HepG2 (cell line): ENCODE measurements around the gene TSPAN9. TPM values are rescaled to one million over a fixed set of nuclear protein-coding genes. Genes with fewer than 3 reads are reported as not detected.

Source experiments
- ARNT2 ChIP-seq: sonication (generic); formaldehyde crosslinking; IDR thresholded peaks from 2 replicates; pipeline ENCODE4 v1.8.0; 2022; ENCODE audit warnings: mild to moderate bottlenecking, low read depth, missing genetic modification reagents, moderate library complexity
- ATF5 ChIP-seq: sonication (generic); formaldehyde crosslinking; IDR thresholded peaks from 2 replicates; pipeline ENCODE4 v1.4.0; 2020; ENCODE audit warnings: mild to moderate bottlenecking, low read depth, missing genetic modification reagents
- CTCF ChIP-seq: sonication (generic); formaldehyde crosslinking; IDR thresholded peaks from 2 replicates; pipeline ENCODE4 v1.5.0; 2020; ENCODE audit warnings: mild to moderate bottlenecking, missing genetic modification reagents, moderate library complexity
- HOMEZ ChIP-seq: IDR thresholded peaks from 2 replicates; pipeline ENCODE4 v1.6.1; 2016; ENCODE audit warnings: low read depth
- IRF1 ChIP-seq: sonication (generic); formaldehyde crosslinking; IDR thresholded peaks from 2 replicates; pipeline ENCODE4 v1.4.0; 2020; ENCODE audit warnings: low read depth, mild to moderate bottlenecking, missing genetic modification reagents
- MAX ChIP-seq: IDR thresholded peaks from 2 replicates; pipeline ENCODE4 v1.6.1; 2012; ENCODE audit warnings: inconsistent platforms
- PRDM4 ChIP-seq: sonication (generic); formaldehyde crosslinking; IDR thresholded peaks from 2 replicates; pipeline ENCODE4 v1.9.0; 2021; ENCODE audit warnings: missing genetic modification reagents, borderline replicate concordance
- STAG1 ChIP-seq: sonication (generic); formaldehyde crosslinking; IDR thresholded peaks from 2 replicates; pipeline ENCODE4 v1.4.0; 2020; ENCODE audit warnings: missing genetic modification reagents
- ZBTB10 ChIP-seq: sonication (generic); formaldehyde crosslinking; IDR thresholded peaks from 2 replicates; pipeline ENCODE4 v1.4.0; 2020; ENCODE audit warnings: missing genetic modification reagents, borderline replicate concordance
- ZGPAT ChIP-seq: IDR thresholded peaks from 2 replicates; pipeline ENCODE4 v1.6.1; 2016; ENCODE audit warnings: mild to moderate bottlenecking
- ZNF276 ChIP-seq: sonication (generic); formaldehyde crosslinking; IDR thresholded peaks from 2 replicates; pipeline ENCODE4 v1.4.0; 2020; ENCODE audit warnings: mild to moderate bottlenecking, low read depth, missing genetic modification reagents
- ZNF30 ChIP-seq: sonication (generic); formaldehyde crosslinking; IDR thresholded peaks from 2 replicates; pipeline ENCODE4 v1.5.0; 2020; ENCODE audit warnings: mild to moderate bottlenecking, missing genetic modification reagents
- ZNF556 ChIP-seq: sonication (generic); formaldehyde crosslinking; IDR thresholded peaks from 2 replicates; pipeline ENCODE4 v1.4.0; 2020; ENCODE audit warnings: mild to moderate bottlenecking, missing genetic modification reagents, borderline replicate concordance
- polyA plus RNA-seq, 8 experiments: library from polyadenylated mRNA; depleted of rRNA in 3 of 8; stranded (reverse) in 7 of 8; unstranded in 1 of 8; fragments of >200 nt; fragmentation: Illumina TruSeq in 4 of 8; extraction: Trizol in 4 of 8; gene quantifications; 2 replicates each; pipeline versions ENCODE4 v1.2.1 to v1.2.3, GENCODE V29; 2011 to 2016; ENCODE audit warnings: low read depth in 4 of 8, missing spikeins in 1 of 8, mixed read lengths in 1 of 8; ENCODE audit not compliant: insufficient read depth in 1 of 8
- total RNA-seq, 5 experiments: library from RNA; depleted of rRNA; stranded (reverse); fragments of >200 nt; fragmentation: Illumina TruSeq; extraction: Trizol; gene quantifications; 2 replicates each; pipeline ENCODE4 v1.2.3, GENCODE V29; 2016; ENCODE audit warnings: low read depth in 1 of 5

The TSPAN9 gene
- total and polyA plus RNA-seq, 2 of the 13 experiments (the other 11 are each of a cell fraction or from before 2014, with no cell fraction given) = 18.1 to 42.3 TPM

GRCh38 chr12:3303410-3304136, 226.4 kb downstream of the TSPAN9 start (continued):
- TF ChIP-seq ZGPAT (CRISPR knock-in tag) (0 out of 2 replicates have a peak, but pooled peaks have one; percentile 11), PRDM4 (CRISPR knock-in tag) (no peak), ARNT2 (CRISPR knock-in tag) (no peak), ZNF556 (CRISPR knock-in tag) (no peak), MAX (no peak), ZNF276 (CRISPR knock-in tag) (no peak), ATF5 (no peak), IRF1 (CRISPR knock-in tag) (no peak), HOMEZ (CRISPR knock-in tag) (no peak), STAG1 (CRISPR knock-in tag) (peak; percentile 61), ZNF30 (CRISPR knock-in tag) (no peak), CTCF (CRISPR knock-in tag) (peak; percentile 78), ZBTB10 (CRISPR knock-in tag) (no peak)
